ENCODE data around the gene CHEK2.

- TF ChIP-seq, protein P1, sequence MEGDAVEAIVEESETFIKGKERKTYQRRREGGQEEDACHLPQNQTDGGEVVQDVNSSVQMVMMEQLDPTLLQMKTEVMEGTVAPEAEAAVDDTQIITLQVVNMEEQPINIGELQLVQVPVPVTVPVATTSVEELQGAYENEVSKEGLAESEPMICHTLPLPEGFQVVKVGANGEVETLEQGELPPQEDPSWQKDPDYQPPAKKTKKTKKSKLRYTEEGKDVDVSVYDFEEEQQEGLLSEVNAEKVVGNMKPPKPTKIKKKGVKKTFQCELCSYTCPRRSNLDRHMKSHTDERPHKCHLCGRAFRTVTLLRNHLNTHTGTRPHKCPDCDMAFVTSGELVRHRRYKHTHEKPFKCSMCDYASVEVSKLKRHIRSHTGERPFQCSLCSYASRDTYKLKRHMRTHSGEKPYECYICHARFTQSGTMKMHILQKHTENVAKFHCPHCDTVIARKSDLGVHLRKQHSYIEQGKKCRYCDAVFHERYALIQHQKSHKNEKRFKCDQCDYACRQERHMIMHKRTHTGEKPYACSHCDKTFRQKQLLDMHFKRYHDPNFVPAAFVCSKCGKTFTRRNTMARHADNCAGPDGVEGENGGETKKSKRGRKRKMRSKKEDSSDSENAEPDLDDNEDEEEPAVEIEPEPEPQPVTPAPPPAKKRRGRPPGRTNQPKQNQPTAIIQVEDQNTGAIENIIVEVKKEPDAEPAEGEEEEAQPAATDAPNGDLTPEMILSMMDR (IDR thresholded peaks at IDR 0.05; ENCODE audit: insufficient read depth, low read length), result no peak
- TF ChIP-seq REST (IDR thresholded peaks at IDR 0.05; ENCODE audit: insufficient replicate concordance, low read depth), result no peak
- TF ChIP-seq POLR2AphosphoS5 (IDR thresholded peaks at IDR 0.05; ENCODE audit: low read depth), result no peak
- TF ChIP-seq GABPA (IDR thresholded peaks at IDR 0.05; ENCODE audit: low read depth), result no peak
- TF ChIP-seq SPI1 (IDR thresholded peaks at IDR 0.05; ENCODE audit: borderline replicate concordance, low read depth), result no peak
Measured at GRCh38 chr22:28788601-28789000, 47.0 kb upstream of the CHEK2 start.
